PC-3 (cell line): Measurements from ENCODE around the gene FCRL1.

ENCODE experiments used
- CTCF ChIP-seq: fragments of 300-600 bp; sonication (generic); conservative IDR thresholded peaks from 2 replicates; pipeline ENCODE4 v1.5.1; 2017; ENCODE audit warnings: antibody characterized with exemption, low read depth, mild to moderate bottlenecking, low read length
- EZH2 ChIP-seq: fragments of 300-600 bp; sonication (generic); IDR thresholded peaks from one replicate; pipeline ENCODE4 v1.6.1; 2017; ENCODE audit warnings: antibody characterized with exemption, mild to moderate bottlenecking, low read length; ENCODE audit not compliant: unreplicated experiment

DNA sequence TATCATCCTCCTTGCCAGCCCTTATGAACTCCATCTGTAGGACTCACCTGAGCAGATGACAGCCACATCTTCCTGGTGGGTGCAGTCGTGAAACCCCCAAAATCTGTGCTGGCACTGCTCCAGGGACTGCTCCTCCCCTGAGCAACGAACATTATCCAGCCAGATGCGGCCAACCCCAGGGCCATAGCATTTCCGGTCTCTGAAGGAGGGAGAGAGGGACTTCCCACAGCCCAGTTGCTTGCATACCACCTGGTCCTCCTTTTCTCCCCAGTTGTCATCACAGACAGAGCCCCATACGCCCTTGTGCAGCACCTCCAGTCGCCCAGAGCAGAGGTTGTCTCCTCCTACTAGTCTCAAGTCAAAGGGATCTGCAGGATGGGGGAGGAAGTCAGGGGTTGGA lies 13.2 kb upstream of the FCRL1 start:
- no peak for TF ChIP-seq EZH2
- TF ChIP-seq CTCF: no peak
